ENCODE measurements around the gene FOXB1.

Gene FOXB1

GRCh38 chr15:60017538-60018520 is 13.7 kb downstream of the FOXB1 start:
- no peak for DNase-seq (ENCODE audit: low read depth, low spot score)

GRCh38 chr15:60020736-60021135 is 16.6 kb downstream of the FOXB1 start:
- DNase-seq (ENCODE audit: low read depth, low spot score), result no peak

- DNase-seq (ENCODE audit: low read depth, low spot score), result no peak
Measured at GRCh38 chr15:60021589-60022378, 17.7 kb downstream of the FOXB1 start.

- DNase-seq (ENCODE audit: low read depth, low spot score), result no peak
Measured at GRCh38 chr15:60022379-60022741, 18.2 kb downstream of the FOXB1 start.

DNA sequence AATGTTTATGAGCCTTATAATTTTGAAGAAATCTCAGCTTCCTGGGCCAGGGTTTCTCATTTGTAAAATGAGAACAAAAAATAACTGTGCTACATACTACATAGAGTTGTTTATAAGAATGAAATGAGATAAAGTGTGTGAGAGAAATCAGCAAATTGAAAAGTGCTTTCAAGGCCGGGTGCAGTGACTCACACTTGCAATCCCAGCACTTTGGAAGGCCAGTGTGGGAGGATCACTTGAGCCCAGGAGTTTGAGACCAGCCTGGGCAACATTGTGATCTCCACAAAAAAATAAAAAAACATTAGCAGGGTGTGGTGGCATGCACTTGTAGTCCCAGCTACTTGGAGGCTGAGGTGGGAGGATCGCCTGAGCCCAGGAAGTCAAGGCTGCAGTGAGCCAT is 22.4 kb downstream of the FOXB1 start:
- no peak for DNase-seq (ENCODE audit: low read depth, low spot score)

DNA sequence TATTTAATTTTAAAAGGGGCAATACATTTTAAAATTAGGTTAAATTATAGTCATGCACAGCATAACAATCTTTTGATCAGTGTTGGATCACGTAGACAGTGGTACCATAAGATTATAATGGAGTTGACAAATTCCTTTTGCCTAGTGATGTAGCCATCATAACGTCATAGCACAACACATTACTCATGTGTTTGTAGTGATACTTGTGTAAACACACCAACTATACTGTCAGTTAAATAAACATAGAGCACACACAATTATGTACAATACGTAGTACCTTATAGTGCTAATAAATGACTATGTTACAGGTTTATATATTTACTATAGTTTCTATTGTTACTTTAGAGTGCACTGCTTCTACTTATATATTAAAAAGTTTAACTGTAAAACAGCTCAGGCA is 31.2 kb downstream of the FOXB1 start:
- DNase-seq (ENCODE audit: low read depth, low spot score), result no peak

DNA sequence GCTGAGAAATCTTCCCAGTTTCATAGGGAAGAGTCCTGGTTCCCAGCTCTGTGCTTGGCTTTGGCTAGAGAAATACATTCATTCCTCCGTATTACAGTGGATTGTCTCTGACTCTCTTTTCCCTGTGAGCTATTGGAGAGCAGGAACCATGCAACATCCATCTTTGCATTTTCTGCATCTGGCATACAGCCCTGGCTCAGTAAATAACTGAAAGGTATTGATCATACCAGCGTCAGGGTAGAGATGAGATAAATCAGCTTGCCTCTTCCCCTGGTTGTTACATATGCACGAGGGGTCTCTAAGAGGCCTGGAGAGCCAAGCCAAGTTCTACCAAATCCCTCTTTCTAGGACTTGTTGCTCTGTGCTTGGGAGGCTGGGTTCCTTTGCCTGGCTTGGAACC is 35.2 kb downstream of the FOXB1 start:
- DNase-seq (ENCODE audit: low read depth, low spot score), result no peak

- no peak for DNase-seq (ENCODE audit: low read depth, low spot score)
Measured at GRCh38 chr15:60043744-60044435, 39.8 kb downstream of the FOXB1 start.

- no peak for DNase-seq (ENCODE audit: low read depth, low spot score)
Measured at GRCh38 chr15:60044636-60045270, 40.6 kb downstream of the FOXB1 start.

- no peak for DNase-seq (ENCODE audit: low read depth, low spot score)
Measured at GRCh38 chr15:60047701-60048100, 43.6 kb downstream of the FOXB1 start.

- DNase-seq (ENCODE audit: low read depth, low spot score), result no peak
Measured at GRCh38 chr15:60049948-60050347, 45.8 kb downstream of the FOXB1 start.

DNA sequence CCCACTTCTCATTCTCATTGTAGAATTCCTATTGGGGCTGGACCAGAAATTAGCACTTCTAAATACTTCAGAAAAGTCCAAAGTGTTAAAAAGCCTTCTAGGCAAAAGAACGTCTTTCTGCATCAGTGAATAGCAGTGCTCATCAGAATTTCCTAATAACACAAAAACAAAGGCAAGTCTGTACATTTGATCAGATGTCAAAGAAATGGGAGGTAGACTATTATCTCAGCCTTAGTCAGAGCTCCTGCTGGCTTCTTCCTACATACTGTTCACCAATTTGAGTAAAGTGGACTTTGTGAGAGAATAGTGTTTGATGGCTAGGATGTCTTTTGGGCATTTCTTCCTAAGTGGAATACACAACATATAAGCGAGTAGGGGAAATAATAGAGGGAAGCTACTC is 48.7 kb downstream of the FOXB1 start:
- DNase-seq (ENCODE audit: low read depth, low spot score), result no peak

DNA sequence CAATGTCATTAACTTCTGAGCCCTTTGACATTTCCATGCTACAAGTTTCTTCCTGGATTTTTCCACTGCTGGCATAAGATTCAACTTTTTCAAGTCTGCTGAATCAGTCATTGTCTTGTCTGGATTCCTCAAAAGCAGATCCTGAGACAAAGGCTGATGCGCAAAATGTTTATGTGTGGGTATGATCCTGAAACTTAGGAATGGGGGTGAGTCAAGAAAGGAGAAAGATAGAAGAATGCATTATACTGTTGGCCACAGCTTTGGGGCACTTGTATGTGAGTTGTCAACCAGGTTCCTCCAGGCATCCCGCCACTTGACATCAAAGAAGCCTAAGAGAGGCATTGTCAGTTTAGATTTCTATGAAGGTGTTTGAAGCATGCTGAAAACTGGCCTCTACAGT is 50.4 kb downstream of the FOXB1 start:
- DNase-seq (ENCODE audit: low read depth, low spot score), result no peak
